Mesothelial cell of epicardium (in vitro differentiated cells): ENCODE measurements around the gene EML4. TPM values are rescaled to one million over a fixed set of nuclear protein-coding genes. Genes with fewer than 3 reads are reported as not detected.

ENCODE experiments used
- DNase-seq, 2 experiments: peaks; one replicate each; pipeline ENCODE4 v3.0.0; 2021; ENCODE audit warnings: low spot score in 2 of 2; ENCODE audit not compliant: unreplicated experiment in 2 of 2
- H3K27ac Mint-ChIP-seq: 2 replicates; pipeline ENCODE4 v1.8.0; 2021; ENCODE audit warnings: mixed read lengths
- H3K27me3 Mint-ChIP-seq: 2 replicates; pipeline ENCODE4 v1.8.0; 2021; ENCODE audit warnings: low read depth, mixed read lengths
- H3K36me3 Mint-ChIP-seq: 2 replicates; pipeline ENCODE4 v1.8.0; 2021; ENCODE audit warnings: mixed read lengths
- H3K4me1 Mint-ChIP-seq: 2 replicates; pipeline ENCODE4 v1.8.0; 2021; ENCODE audit warnings: mixed read lengths
- H3K4me3 Mint-ChIP-seq: 2 replicates; pipeline ENCODE4 v1.8.0; 2021; ENCODE audit warnings: mild to moderate bottlenecking, moderate library complexity, mixed read lengths
- H3K9me3 Mint-ChIP-seq: 2 replicates; pipeline ENCODE4 v1.8.0; 2021; ENCODE audit warnings: mixed read lengths
- CTCF ChIP-seq: fragments of 200-600 bp; sonication (generic); IDR thresholded peaks from one replicate; pipeline ENCODE4 v1.5.0; 2021; ENCODE audit warnings: antibody characterized with exemption; ENCODE audit not compliant: unreplicated experiment
- total RNA-seq: library from RNA; stranded (reverse); gene quantifications from 3 replicates; pipeline ENCODE4 v1.2.1, GENCODE V29; 2021

Gene EML4
- total RNA-seq, 1 donor from 2014 or later, result 95.6 TPM

DNA sequence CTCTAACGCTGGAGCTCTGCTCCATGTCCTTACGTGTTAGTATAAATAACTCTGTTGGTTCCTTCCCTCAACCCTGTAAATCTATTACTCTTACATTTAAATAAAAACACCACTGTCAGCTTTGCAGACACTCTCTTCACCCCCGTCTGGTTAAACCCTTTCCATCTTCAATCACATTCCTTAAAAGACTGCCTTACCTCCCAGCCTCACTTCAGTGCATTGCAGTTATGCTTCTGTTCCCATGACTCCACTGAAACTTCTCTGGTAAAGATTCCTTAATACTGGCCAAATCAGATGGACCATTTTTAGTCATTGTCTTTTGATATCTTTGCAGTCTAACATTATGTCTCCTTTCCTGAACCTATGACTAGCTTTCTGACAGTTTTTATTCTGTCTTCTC is 61.7 kb downstream of the EML4 start:
- Mint-ChIP-seq H3K4me3 (no peak overlapping the region), H3K27me3 (peaks cover 7% of the 10 kb centered on the region), H3K36me3 (peaks cover 2% of the 10 kb centered on the region), H3K4me1 (peaks cover 40% of the 10 kb centered on the region), H3K9me3 (no peaks in the 10 kb centered on the region), H3K27ac (peak overlapping the region; percentile 44)
- DNase-seq, result no peak
- TF ChIP-seq CTCF, result no peak

- H3K36me3 Mint-ChIP-seq, result no peaks in the 10 kb centered on the region
- peaks cover 4% of the 10 kb centered on the region for H3K27me3 Mint-ChIP-seq
- no peak for DNase-seq
- no peak for TF ChIP-seq CTCF
- no peak overlapping the region for H3K4me3 Mint-ChIP-seq
- no peaks in the 10 kb centered on the region for H3K9me3 Mint-ChIP-seq
- H3K27ac Mint-ChIP-seq, result peak overlapping the region; percentile 28
- H3K4me1 Mint-ChIP-seq, result peaks cover 42% of the 10 kb centered on the region
Measured at GRCh38 chr2:42232024-42232423, 62.9 kb downstream of the EML4 start.

DNA sequence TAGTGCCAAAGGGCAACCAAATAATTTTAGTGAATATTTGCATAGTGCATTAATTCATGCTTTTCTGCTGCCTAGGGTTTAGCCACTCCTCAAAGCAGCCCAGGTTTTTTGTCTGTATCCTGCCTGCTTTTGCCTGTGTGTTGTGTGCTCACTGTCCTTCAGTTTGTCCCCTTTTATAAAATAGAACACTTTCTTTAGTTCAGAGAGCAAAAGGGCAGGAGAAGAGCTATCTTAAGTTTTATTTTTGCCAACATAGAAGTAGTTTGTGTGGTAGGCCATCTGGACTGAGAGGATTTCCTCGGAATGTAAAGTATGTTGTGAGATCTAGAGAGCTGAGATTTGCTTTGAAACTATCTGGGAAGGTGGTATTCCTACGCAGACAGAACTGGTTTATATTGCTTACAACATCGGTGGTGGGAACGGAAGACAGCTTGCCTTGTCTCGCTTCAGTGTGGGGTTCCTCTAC is 64.9 kb downstream of the EML4 start:
- Mint-ChIP-seq H3K4me3 (no peak overlapping the region), H3K9me3 (no peaks in the 10 kb centered on the region), H3K36me3 (no peaks in the 10 kb centered on the region), H3K27ac (peak overlapping the region; percentile 86), H3K27me3 (peaks cover 1% of the 10 kb centered on the region), H3K4me1 (peaks cover 38% of the 10 kb centered on the region)
- no peak for DNase-seq
- no peak for TF ChIP-seq CTCF

GRCh38 chr2:42236911-42237310 is 67.8 kb downstream of the EML4 start:
- TF ChIP-seq CTCF, result no peak
- Mint-ChIP-seq H3K9me3 (no peaks in the 10 kb centered on the region), H3K4me1 (peaks cover 32% of the 10 kb centered on the region), H3K4me3 (no peak overlapping the region), H3K36me3 (no peaks in the 10 kb centered on the region), H3K27ac (no peak overlapping the region), H3K27me3 (no peaks in the 10 kb centered on the region)
- DNase-seq, result no peak

GRCh38 chr2:42238644-42239288 is 69.6 kb downstream of the EML4 start:
- Mint-ChIP-seq H3K9me3 (no peaks in the 10 kb centered on the region), H3K36me3 (no peaks in the 10 kb centered on the region), H3K27me3 (no peaks in the 10 kb centered on the region), H3K27ac (no peak overlapping the region), H3K4me3 (no peak overlapping the region), H3K4me1 (peaks cover 22% of the 10 kb centered on the region)
- TF ChIP-seq CTCF, result no peak
- no peak for DNase-seq

DNA sequence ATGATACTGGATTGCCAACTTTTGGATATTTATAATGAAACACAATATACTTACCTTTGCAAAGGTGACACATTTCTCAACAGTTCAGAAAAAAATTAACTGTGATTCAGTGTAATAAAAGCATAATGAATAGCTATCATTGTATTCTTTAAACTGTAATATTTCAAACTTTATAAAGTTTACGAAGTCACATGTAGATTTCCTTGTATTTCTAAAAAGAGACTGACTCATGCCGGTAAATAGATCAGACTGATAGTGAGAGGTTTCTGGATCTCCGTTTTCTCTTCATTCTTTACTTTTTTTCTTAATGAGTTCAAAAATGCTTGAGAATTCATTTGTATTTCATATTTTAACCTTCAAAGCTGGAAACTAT is 70.1 kb downstream of the EML4 start:
- Mint-ChIP-seq H3K27ac (peak overlapping the region; percentile 61), H3K36me3 (no peaks in the 10 kb centered on the region), H3K9me3 (no peaks in the 10 kb centered on the region), H3K4me3 (no peak overlapping the region), H3K4me1 (peaks cover 17% of the 10 kb centered on the region), H3K27me3 (no peaks in the 10 kb centered on the region)
- no peak for DNase-seq
- TF ChIP-seq CTCF, result no peak
